Superior temporal gyrus (tissue), 1 donor: ENCODE measurements around the gene RNF13.
"Not testable (repeated sequence)": the region's sequence is repeated elsewhere in the genome, so short reads cannot be mapped to it uniquely, and the experiment has no call there.

Experiments used
- DNase-seq: peaks from one replicate; pipeline ENCODE4 v3.0.0-alpha.2; 2016; ENCODE audit errors: extremely low spot score

Gene RNF13

GRCh38 chr3:149895769-149896168 lies 82.8 kb downstream of the RNF13 start:
- DNase-seq = no peak

GRCh38 chr3:149898771-149899170 lies 85.8 kb downstream of the RNF13 start:
- DNase-seq = no peak

GRCh38 chr3:149900322-149900721 lies 87.3 kb downstream of the RNF13 start:
- no peak for DNase-seq

GRCh38 chr3:149901770-149902169 lies 88.8 kb downstream of the RNF13 start:
- no peak for DNase-seq

- DNase-seq = no peak
Observed at GRCh38 chr3:149902498-149903139, 89.6 kb downstream of the RNF13 start.

GRCh38 chr3:149906036-149906435 lies 93.0 kb downstream of the RNF13 start:
- DNase-seq = no peak

- DNase-seq = no peak
Observed at GRCh38 chr3:149908424-149908957, 95.5 kb downstream of the RNF13 start.

GRCh38 chr3:149909923-149910322 lies 96.9 kb downstream of the RNF13 start:
- no peak for DNase-seq

GRCh38 chr3:149917124-149917667 lies 104.2 kb downstream of the RNF13 start:
- no peak for DNase-seq

- no peak for DNase-seq
Observed at GRCh38 chr3:149919509-149919908, 106.5 kb downstream of the RNF13 start.

GRCh38 chr3:149920119-149920518 lies 107.1 kb downstream of the RNF13 start:
- DNase-seq = no peak

- DNase-seq = no peak
Observed at GRCh38 chr3:149933008-149933407, 120.0 kb downstream of the RNF13 start.

- DNase-seq = no peak
Observed at GRCh38 chr3:149933858-149934257, 120.8 kb downstream of the RNF13 start.

- no peak for DNase-seq
Observed at GRCh38 chr3:149934524-149934923, 121.5 kb downstream of the RNF13 start.

GRCh38 chr3:149936812-149937230 lies 123.8 kb downstream of the RNF13 start:
- DNase-seq = peak; percentile 71

GRCh38 chr3:149938392-149939055 lies 125.5 kb downstream of the RNF13 start:
- not testable (repeated sequence) for DNase-seq

- no peak for DNase-seq
Observed at GRCh38 chr3:149941186-149941585, 128.2 kb downstream of the RNF13 start.

- DNase-seq = no peak
Observed at GRCh38 chr3:149941946-149942345, 128.9 kb downstream of the RNF13 start.

GRCh38 chr3:149942409-149942808 lies 129.4 kb downstream of the RNF13 start:
- no peak for DNase-seq

- not testable (repeated sequence) for DNase-seq
Observed at GRCh38 chr3:149943966-149944365, 131.0 kb downstream of the RNF13 start.

- DNase-seq = no peak
Observed at GRCh38 chr3:149947231-149947630, 134.2 kb downstream of the RNF13 start.

- no peak for DNase-seq
Observed at GRCh38 chr3:149949181-149949580, 136.2 kb downstream of the RNF13 start.

GRCh38 chr3:149954812-149955211 lies 141.8 kb downstream of the RNF13 start:
- DNase-seq = no peak
